Measurements from ENCODE around the gene CNGA3.
"Not testable (repeated sequence)": the region's sequence is repeated elsewhere in the genome, so short reads cannot be mapped to it uniquely, and the experiment has no call there.

The CNGA3 gene

GRCh38 chr2:98346311-98347236 lies at the start of gene CNGA3:
CNGA3 (plus strand) TSS chr2:98346456; CDS start chr2:98369976, 23,520 bp downstream.
- in situ Hi-C loops (cut with MboI; ENCODE audit: low sequenced_read_pairs): no loop called here

- in situ Hi-C loops (cut with MboI; ENCODE audit: low sequenced_read_pairs): no loop called here
Observed at GRCh38 chr2:98297817-98298682, 48.2 kb upstream of the CNGA3 start.

DNA sequence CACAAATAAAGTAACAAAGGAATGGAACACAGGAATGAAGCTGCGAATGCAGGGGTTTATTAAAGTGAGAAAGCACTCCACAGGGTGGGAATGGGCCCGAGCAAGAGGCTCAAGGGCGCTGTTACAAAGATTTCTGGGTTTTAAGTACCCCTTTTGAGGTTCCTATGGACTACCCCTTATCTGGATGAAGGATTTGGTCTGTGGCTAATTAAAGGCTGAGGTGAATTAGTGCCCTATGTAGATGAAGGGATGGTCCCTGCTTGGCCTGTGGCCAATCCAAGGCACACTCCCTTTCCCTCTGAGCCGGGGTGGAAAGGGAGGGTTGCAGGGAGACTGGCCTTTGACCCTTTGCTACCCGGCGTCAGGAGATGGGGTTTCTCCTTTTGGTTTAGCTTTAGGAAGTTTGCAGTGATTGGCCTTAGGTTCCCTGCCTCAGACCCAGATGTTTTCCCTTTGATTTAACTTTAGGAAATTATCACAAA lies 47.5 kb upstream of the CNGA3 start:
- in situ Hi-C loops (cut with MboI; ENCODE audit: low sequenced_read_pairs): no loop called here

DNA sequence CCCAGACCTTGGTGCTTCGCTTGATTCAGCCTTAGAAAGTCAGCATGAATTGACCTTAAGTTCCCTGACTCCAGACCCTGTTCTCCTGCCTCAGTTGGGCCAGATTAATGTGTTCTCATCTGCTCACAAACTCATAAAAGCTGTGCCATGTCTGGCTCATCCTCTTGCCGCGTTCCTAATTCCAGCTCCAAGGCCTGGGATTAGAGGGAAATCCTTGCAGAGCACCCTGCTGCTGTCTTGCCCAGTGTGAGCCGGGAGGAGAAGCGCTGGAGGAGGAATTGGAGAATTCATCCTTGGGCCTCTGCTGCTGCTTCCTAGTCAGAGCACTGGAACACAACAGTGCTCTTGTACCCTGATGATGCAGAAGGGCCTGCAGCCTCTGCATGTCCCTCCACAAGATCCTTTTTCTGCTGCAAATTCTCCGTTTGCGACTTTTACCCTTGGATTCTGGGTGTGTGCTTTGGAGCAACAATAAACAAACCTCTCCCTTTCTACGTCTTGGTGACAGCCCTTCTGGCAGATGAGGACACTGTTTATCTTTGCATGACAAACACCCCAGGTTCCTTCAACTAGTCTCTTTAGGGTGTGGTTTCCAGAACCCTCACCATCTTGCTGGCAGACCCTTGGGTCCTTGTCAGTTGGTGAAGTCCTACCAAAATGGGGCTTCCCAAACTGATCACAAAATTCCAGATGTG lies 46.9 kb upstream of the CNGA3 start:
- in situ Hi-C loops (cut with MboI; ENCODE audit: low sequenced_read_pairs): no loop called here

DNA sequence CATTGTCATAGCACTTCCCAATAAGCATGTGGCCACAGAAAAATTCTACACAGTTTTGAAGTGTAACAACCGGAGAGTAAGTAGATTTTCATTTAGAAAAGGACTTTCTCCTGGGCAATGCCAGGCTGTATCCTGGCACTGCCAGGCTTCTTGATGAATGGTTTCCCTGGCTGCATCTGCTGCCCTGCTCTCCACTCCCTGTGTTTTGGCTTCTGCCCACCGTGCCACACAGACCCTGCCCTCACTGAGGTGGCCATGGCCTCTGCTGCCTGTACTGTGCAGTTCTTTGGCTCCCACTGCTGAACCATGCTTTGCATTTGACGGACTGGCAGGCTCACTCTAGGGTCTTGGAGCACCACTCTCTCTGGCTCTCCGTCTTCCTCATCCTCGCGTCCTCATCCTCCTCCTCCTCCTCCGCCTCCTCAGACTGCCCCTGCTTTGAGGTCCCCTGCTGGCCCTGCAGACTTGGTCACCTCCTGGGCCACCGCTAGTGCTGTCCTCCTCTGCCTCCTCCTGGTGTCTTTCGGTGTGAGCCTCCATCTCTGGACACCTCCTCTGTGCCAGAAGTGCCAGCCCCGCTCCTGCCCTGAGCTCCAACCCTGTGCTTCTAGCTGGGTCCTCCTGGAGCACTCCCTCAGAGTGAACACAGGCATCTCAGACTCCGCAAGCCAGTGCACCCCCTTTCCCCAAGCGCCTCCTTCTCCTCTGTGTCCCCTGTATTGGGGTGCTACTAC lies 45.9 kb upstream of the CNGA3 start:
- in situ Hi-C loops (cut with MboI; ENCODE audit: low sequenced_read_pairs): no loop called here

GRCh38 chr2:98301469-98301868 lies 44.8 kb upstream of the CNGA3 start:
- in situ Hi-C loops (cut with MboI; ENCODE audit: low sequenced_read_pairs): no loop called here

GRCh38 chr2:98307131-98307696 lies 39.0 kb upstream of the CNGA3 start:
- in situ Hi-C loops (cut with MboI; ENCODE audit: low sequenced_read_pairs): not testable (repeated sequence)

DNA sequence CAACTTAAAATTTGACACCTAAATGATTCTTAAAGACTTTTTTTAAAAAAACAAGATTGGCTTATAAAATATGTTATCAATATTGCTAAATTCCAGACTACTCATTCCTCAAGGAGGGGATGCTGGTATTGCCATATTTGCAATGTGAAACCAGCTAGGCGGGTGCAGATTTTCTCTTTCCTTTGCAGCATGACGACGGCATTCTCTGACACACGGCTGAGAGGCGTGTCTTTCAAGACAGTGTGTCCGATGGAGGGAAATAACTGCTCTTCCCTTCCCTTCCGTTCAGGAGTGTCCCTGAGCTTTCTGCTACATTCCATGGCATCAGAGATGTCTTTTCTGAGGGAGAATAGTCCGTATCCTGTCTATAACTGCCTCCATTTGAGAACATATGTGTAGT lies 38.2 kb upstream of the CNGA3 start:
- in situ Hi-C loops (cut with MboI; ENCODE audit: low sequenced_read_pairs): no loop called here

DNA sequence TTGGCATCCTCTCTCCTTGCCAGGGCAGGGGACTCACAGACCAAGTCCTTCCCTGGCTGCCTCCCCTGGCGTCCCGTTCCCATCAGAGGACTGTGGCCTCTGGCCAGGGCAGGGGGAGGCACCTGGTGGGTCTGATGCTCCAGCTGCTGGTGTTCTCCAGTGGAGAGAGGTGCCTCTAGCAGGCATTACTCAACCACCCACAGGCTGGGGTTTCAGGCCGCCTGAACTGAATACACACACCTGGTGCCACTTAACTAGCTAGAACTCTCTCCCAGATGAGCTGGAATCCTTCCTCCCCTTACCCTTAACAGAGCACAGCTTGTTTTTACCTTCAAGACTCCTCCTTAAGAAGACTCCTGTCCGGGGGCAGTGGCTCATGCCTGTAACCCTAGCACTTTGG lies 37.7 kb upstream of the CNGA3 start:
- in situ Hi-C loops (cut with MboI; ENCODE audit: low sequenced_read_pairs): no loop called here

DNA sequence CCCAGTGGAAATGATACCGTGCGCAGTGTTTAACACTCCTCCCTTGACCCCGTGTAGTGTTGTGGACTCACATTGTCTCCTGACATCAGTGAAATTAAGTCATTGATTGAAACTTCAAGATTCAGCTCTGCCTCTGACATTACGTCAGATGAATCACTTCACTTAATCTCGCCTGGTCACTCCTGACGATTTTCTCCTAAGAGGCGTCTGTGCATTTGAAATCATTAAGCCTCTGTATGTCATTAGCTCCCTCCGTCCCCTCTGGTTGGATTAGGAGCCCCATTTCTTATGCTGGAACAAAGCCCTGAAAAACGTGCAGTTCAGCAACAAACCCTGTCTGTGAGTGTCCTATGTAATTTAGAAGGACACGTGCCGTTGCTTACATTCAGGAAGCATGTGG lies 36.7 kb upstream of the CNGA3 start:
- in situ Hi-C loops (cut with MboI; ENCODE audit: low sequenced_read_pairs): no loop called here

GRCh38 chr2:98310010-98310409 lies 36.2 kb upstream of the CNGA3 start:
- in situ Hi-C loops (cut with MboI; ENCODE audit: low sequenced_read_pairs): no loop called here

GRCh38 chr2:98311090-98311489 lies 35.2 kb upstream of the CNGA3 start:
- in situ Hi-C loops (cut with MboI; ENCODE audit: low sequenced_read_pairs): no loop called here

DNA sequence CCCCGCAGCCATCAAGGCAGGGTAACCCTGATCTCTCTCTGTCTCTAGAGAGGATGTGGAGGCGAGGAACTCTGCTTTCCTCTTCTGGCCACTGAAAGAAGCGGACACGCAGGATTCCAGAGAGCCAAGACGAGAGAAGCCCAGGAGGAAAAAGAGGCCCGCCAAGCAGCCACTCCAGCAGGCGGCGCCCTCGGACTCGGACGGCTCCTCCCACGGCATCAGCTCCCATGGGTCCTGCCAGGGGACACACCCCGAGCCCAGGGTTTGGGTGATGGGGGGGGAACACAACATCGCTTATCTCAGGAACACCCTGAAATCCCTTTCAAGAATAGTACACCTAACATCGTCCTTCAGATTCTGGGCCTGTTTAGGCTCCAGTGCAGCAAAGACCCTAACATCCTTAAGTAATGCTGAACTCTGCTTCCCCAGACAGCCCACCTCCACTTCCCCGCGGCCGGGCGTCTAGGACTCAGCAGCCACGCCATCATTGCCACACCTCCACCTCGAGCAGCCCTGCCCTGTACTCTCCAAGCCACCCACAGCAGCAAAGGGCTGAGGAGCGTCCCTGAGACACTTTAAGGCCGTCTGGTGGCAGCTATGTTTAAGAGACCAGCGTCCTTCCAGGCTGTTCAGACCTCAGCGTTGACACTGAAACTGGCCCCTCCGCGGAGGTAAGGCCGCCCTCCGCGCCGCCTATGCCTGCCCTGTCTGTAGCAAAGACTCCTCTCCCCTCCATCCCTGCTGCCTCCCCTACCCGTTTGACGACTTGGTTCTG lies 34.3 kb upstream of the CNGA3 start:
- in situ Hi-C loops (cut with MboI; ENCODE audit: low sequenced_read_pairs): no loop called here

GRCh38 chr2:98313492-98314250 lies 32.6 kb upstream of the CNGA3 start:
- in situ Hi-C loops (cut with MboI; ENCODE audit: low sequenced_read_pairs): no loop called here

- in situ Hi-C loops (cut with MboI; ENCODE audit: low sequenced_read_pairs): no loop called here
Observed at GRCh38 chr2:98314251-98314650, 32.0 kb upstream of the CNGA3 start.

DNA sequence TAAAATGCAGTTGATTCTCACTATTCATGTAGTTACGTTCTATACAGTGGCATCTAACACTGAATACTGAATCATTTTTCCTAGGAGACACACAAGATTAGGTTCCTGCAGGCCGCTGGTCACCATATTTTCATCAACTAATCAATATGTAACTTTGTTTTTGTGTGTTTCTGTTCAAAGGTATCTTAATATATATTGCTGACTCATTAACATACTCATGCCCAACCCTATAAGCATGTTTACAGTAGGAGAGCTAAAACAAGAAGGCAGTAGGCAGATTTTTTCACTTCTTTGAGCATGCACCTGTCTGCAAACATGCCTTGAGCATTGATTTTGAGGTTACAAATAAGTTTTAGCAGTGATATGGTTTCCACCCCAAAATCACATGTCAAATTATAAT lies 30.3 kb upstream of the CNGA3 start:
- in situ Hi-C loops (cut with MboI; ENCODE audit: low sequenced_read_pairs): no loop called here

GRCh38 chr2:98317214-98317613 lies 29.0 kb upstream of the CNGA3 start:
- in situ Hi-C loops (cut with MboI; ENCODE audit: low sequenced_read_pairs): no loop called here

- in situ Hi-C loops (cut with MboI; ENCODE audit: low sequenced_read_pairs): not testable (repeated sequence)
Observed at GRCh38 chr2:98320171-98320570, 26.1 kb upstream of the CNGA3 start.

GRCh38 chr2:98324181-98324580 lies 22.1 kb upstream of the CNGA3 start:
- in situ Hi-C loops (cut with MboI; ENCODE audit: low sequenced_read_pairs): no loop called here

Measured in HL-60/S4 treated with phorbol 12-myristate 13-acetate at 8.2 ng/mL for 4 days and 3 days (cell line).